SK-N-MC (cell line): ENCODE data around the gene GBX2.

Experiments used
- EZH2 ChIP-seq: fragments of 200-600 bp; sonication (generic); IDR thresholded peaks from one replicate; pipeline ENCODE4 v1.6.1; 2017; ENCODE audit warnings: antibody characterized with exemption
- POLR2AphosphoS5 ChIP-seq: IDR thresholded peaks from 2 replicates; pipeline ENCODE4 v1.6.1; 2012; ENCODE audit warnings: mild to moderate bottlenecking, low read depth, low read length, borderline replicate concordance

- TF ChIP-seq POLR2AphosphoS5, result no peak
- no peak for TF ChIP-seq EZH2
Measured at GRCh38 chr2:236119476-236119875, 48.7 kb downstream of the GBX2 start.
